Bronchial epithelial cell (primary cell): Measurements from ENCODE around the gene SPATA13. TPM values are rescaled to one million over a fixed set of nuclear protein-coding genes. Genes with fewer than 3 reads are reported as not detected.

Experiments used
- DNase-seq: peaks from one replicate; pipeline ENCODE4 v3.0.0-alpha.2; 2010; ENCODE audit warnings: low read depth
- FAIRE-seq: peaks from 2 replicates; lab custom pipeline; 2011; peaks lifted over from hg19 to GRCh38; lab: Jason Lieb, UNC
- H3K27me3 ChIP-seq: 2 replicates; pipeline ENCODE4 v1.5.1; 2011; ENCODE audit warnings: low read length; ENCODE audit not compliant: control insufficient read depth, insufficient read depth
- H3K36me3 ChIP-seq: 2 replicates; pipeline ENCODE4 v1.5.1; 2011; ENCODE audit warnings: low read length; ENCODE audit not compliant: control insufficient read depth, insufficient read depth
- H3K4me3 ChIP-seq: 2 replicates; pipeline ENCODE4 v1.5.1; 2011; ENCODE audit warnings: mild to moderate bottlenecking, low read depth, low read length, control low read depth
- total RNA-seq: library from RNA; depleted of rRNA; stranded (reverse); fragments of >200 nt; gene quantifications from 2 replicates; pipeline ENCODE4 v1.2.1, GENCODE V29; 2014
- TF ChIP-seq, protein P1 (sequence below): IDR thresholded peaks from 2 replicates; pipeline ENCODE4 v1.5.1; 2011; ENCODE audit warnings: mild to moderate bottlenecking, moderate library complexity, low read length, control low read depth, inconsistent platforms; ENCODE audit not compliant: insufficient read depth, severe bottlenecking

The SPATA13 gene
- total RNA-seq, 1 donor from 2014 or later: 2.1 TPM

GRCh38 chr13:24148414-24149235 is 11.9 kb upstream of the SPATA13 start:
- FAIRE-seq (peak; percentile 98), DNase-seq (peak; percentile 99)
- TF ChIP-seq, protein P1, sequence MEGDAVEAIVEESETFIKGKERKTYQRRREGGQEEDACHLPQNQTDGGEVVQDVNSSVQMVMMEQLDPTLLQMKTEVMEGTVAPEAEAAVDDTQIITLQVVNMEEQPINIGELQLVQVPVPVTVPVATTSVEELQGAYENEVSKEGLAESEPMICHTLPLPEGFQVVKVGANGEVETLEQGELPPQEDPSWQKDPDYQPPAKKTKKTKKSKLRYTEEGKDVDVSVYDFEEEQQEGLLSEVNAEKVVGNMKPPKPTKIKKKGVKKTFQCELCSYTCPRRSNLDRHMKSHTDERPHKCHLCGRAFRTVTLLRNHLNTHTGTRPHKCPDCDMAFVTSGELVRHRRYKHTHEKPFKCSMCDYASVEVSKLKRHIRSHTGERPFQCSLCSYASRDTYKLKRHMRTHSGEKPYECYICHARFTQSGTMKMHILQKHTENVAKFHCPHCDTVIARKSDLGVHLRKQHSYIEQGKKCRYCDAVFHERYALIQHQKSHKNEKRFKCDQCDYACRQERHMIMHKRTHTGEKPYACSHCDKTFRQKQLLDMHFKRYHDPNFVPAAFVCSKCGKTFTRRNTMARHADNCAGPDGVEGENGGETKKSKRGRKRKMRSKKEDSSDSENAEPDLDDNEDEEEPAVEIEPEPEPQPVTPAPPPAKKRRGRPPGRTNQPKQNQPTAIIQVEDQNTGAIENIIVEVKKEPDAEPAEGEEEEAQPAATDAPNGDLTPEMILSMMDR: peak; percentile 28
- no peaks in the 10 kb centered on the region for H3K36me3 ChIP-seq
- no peaks in the 10 kb centered on the region for H3K27me3 ChIP-seq
- no peak overlapping the region for H3K4me3 ChIP-seq

- TF ChIP-seq, protein P1: no peak
- no peaks in the 10 kb centered on the region for H3K27me3 ChIP-seq
- FAIRE-seq (no peak), DNase-seq (no peak)
- H3K36me3 ChIP-seq: no peaks in the 10 kb centered on the region
- no peak overlapping the region for H3K4me3 ChIP-seq
Observed at GRCh38 chr13:24149246-24150032, 11.1 kb upstream of the SPATA13 start.

- no peaks in the 10 kb centered on the region for H3K27me3 ChIP-seq
- DNase-seq: no peak
- FAIRE-seq: no peak
- no peaks in the 10 kb centered on the region for H3K36me3 ChIP-seq
- TF ChIP-seq, protein P1: no peak
- H3K4me3 ChIP-seq: no peak overlapping the region
Observed at GRCh38 chr13:24150572-24150971, 9.9 kb upstream of the SPATA13 start.

GRCh38 chr13:24151864-24152263 is 8.7 kb upstream of the SPATA13 start:
- H3K36me3 ChIP-seq: no peaks in the 10 kb centered on the region
- TF ChIP-seq, protein P1: no peak
- FAIRE-seq (no peak), DNase-seq (no peak)
- H3K27me3 ChIP-seq: no peaks in the 10 kb centered on the region
- no peak overlapping the region for H3K4me3 ChIP-seq

DNA sequence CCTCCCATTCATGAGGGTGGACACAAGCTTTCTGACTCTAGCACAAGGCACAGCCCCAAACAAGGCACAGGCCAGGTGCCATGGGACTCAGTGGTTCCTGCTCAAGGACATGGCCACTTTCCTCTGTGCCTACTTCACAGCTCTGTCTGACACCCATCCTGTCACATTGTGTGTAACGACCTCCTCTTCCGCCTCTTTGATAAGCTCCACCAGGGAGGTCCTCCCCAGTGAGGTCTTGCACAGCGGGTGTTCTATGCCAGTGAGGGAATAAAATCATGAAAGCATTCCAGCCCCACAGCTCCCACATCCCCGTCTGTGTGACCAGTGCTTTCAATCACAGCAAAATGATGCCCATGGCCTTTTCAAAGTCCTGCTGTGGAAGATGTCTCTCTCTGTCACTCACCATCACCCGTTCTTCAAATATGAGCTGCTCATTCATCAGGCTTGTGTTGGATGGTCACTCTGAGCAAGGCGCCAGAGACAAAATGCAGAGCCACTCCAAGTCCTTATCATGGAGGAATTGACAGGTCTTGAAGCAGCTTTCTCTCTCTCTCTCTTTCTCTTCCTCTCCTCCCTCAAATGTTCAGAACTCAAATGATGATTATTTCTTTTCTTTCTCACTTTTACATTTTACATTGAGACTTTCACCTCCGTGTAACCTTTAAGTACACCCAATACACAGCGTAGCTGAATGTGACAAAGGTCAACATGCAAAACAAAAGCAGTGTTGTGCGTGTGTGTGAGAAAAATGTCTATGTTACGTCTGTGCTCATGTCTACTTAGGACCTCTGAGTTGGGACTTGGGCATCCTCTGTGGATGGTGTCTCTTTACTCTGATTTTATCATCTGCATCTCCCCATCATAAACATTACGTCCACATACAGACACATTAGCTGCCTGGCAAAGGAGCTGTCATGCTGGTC is 8.0 kb upstream of the SPATA13 start:
- DNase-seq (no peak), FAIRE-seq (peak; percentile 94)
- Histone ChIP-seq H3K36me3 (no peaks in the 10 kb centered on the region), H3K27me3 (no peaks in the 10 kb centered on the region), H3K4me3 (no peak overlapping the region)
- TF ChIP-seq, protein P1: no peak
